Renal pelvis (tissue), 3 donors: ENCODE results near the gene RPP40. TPM values are rescaled to one million over a fixed set of nuclear protein-coding genes. Genes with fewer than 3 reads are reported as not detected.

ENCODE experiments used
- polyA plus RNA-seq, 3 donors: library from polyadenylated mRNA; unstranded; fragments of 120-200 nt; gene quantifications; one replicate each; pipeline ENCODE4 v1.2.1, GENCODE V29; 2013; ENCODE audit not compliant: insufficient read length in 3 of 3

The RPP40 gene
- polyA plus RNA-seq, 3 donors = 12.4 to 13.3 (median 12.9) TPM

Other genes starting within 250 kb of the RPP40 start
- gene CDYL, start 227.6 kb downstream of the RPP40 start, polyA plus RNA-seq = 10 to 100 TPM; 23.4 to 25.9 (median 23.8) TPM
- gene PPP1R3G, start 81.3 kb upstream of the RPP40 start, polyA plus RNA-seq = 1 to 10 TPM; 1.7 to 2.6 (median 1.8) TPM